HUES48 (cell line): ENCODE measurements around the gene XAB2.
"Not testable (repeated sequence)": the region's sequence is repeated elsewhere in the genome, so short reads cannot be mapped to it uniquely, and the experiment has no call there.

Experiments used
- H3K27ac ChIP-seq: one replicate; pipeline ENCODE4 v1.7.0; 2013; ENCODE audit warnings: low read depth, low read length, inconsistent platforms
- H3K27me3 ChIP-seq: 2 replicates; pipeline ENCODE4 v1.6.1; 2013; ENCODE audit warnings: mild to moderate bottlenecking, low read length; ENCODE audit not compliant: control insufficient read depth, insufficient read depth
- H3K36me3 ChIP-seq: 2 replicates; pipeline ENCODE4 v1.6.1; 2013; ENCODE audit warnings: low read length; ENCODE audit not compliant: control insufficient read depth, insufficient read depth
- H3K4me1 ChIP-seq: 2 replicates; pipeline ENCODE4 v1.6.1; 2013; ENCODE audit warnings: mild to moderate bottlenecking, low read length; ENCODE audit not compliant: control insufficient read depth, insufficient read depth
- H3K4me3 ChIP-seq: 2 replicates; pipeline ENCODE4 v1.5.1; 2013; ENCODE audit warnings: mild to moderate bottlenecking, low read depth, low read length
- H3K9ac ChIP-seq: 2 replicates; pipeline ENCODE4 v1.6.1; 2013; ENCODE audit warnings: mild to moderate bottlenecking, low read depth, low read length, moderate library complexity
- H3K9me3 ChIP-seq: 2 replicates; pipeline ENCODE4 v1.6.1; 2013; ENCODE audit warnings: low read length; ENCODE audit not compliant: control insufficient read depth, insufficient read depth

Gene XAB2

DNA sequence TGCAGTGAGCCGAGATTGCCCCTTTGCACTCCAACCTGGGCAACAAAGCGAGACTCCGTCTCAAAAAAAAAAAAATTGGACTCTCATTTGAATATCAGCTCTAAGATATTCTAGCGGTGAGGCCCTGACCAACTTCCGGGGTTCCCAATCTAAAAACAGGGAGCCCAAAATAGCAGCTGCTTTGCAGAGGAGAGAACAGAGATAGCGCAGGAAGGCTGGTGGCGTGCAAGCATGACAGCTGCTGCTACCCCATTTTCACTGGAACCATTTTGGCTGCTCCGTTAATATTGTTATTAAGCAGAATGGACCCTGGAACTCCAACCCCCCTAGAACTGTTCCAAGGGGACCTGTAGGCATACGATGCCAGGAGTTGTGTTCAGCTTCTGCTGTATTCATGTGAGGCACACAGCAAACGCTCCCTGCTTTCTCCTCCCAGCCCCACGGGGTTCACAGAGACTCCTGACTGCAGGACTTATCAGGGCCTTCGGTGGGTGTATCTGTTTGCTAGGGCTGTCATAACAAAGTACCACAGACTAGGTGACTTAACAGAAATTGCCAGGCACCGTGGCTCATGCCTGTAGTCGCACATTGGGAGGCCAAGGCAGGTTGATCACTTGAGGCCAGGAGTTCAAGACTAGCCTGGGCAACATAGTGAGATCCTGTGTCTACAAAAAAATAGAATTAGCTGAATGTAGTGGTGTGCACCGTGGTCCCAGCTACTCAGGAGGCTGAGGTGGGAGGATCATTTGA lies 19.1 kb upstream of the XAB2 start:
- H3K9ac ChIP-seq: no peak overlapping the region
- no peak overlapping the region for H3K27ac ChIP-seq
- no peaks in the 10 kb centered on the region for H3K36me3 ChIP-seq
- peaks cover 5% of the 10 kb centered on the region for H3K27me3 ChIP-seq
- H3K4me3 ChIP-seq: no peak overlapping the region
- H3K9me3 ChIP-seq: no peaks in the 10 kb centered on the region
- peaks cover 2% of the 10 kb centered on the region; the same call in 1 of the 2 replicates for H3K4me1 ChIP-seq

- Histone ChIP-seq H3K27ac (no peak overlapping the region), H3K36me3 (no peaks in the 10 kb centered on the region; the same call in 1 of the 2 replicates), H3K9ac (no peak overlapping the region), H3K4me3 (no peak overlapping the region), H3K27me3 (no peaks in the 10 kb centered on the region), H3K9me3 (no peaks in the 10 kb centered on the region), H3K4me1 (peaks cover under 1% of the 10 kb centered on the region; the same call in 1 of the 2 replicates)
These were observed 17.8 kb upstream of the XAB2 start for GRCh38 chr19:7647156-7647555.

GRCh38 chr19:7646426-7646700 lies 17.0 kb upstream of the XAB2 start:
- Histone ChIP-seq H3K27me3 (no peaks in the 10 kb centered on the region), H3K9me3 (no peaks in the 10 kb centered on the region), H3K36me3 (no peaks in the 10 kb centered on the region; the same call in 1 of the 2 replicates), H3K9ac (no peak overlapping the region), H3K27ac (no peak overlapping the region), H3K4me3 (no peak overlapping the region), H3K4me1 (no peaks in the 10 kb centered on the region)

DNA sequence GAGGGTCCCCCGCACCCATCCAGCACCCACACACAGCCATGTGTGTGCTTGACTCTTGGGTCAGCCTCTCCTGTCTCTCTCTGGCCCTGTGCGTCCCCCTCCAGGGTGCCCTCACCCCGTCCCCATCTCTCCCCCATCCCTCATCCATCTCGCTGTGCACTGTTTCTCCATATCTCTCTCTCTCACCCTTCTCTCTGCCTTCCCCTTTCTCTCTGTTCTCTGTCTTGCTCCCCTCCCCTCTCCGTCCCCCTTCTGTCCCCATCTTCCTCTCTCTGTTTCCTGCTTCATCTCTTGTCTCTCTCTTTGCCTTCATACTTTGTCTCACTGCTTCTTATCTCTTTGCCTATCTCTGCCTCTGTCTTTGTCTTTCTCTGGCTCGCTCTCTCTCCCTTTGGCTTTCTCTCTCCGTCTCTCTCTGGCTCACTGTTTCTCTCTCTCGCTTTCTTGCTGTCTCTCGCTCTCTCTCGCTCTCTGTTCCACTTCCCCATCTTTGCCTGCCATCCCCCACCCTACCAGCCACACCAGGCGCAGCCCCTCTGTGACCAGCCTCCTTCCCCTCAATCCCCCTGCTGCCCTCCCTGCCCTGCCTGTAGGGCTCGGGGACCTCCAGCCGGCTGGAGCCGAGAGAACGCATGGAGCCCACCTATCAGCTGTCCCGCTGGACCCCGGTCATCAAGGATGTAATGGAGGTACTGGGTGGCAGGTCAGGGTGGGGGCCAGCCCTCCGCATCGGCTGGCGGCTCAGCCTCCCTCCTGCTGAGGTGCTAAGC lies 16.5 kb upstream of the XAB2 start:
- H3K9ac ChIP-seq: no peak overlapping the region
- H3K4me1 ChIP-seq: no peaks in the 10 kb centered on the region
- H3K36me3 ChIP-seq: no peaks in the 10 kb centered on the region; the same call in 1 of the 2 replicates
- H3K27me3 ChIP-seq: no peaks in the 10 kb centered on the region
- H3K4me3 ChIP-seq: no peak overlapping the region
- H3K9me3 ChIP-seq: no peaks in the 10 kb centered on the region
- no peak overlapping the region for H3K27ac ChIP-seq

- Histone ChIP-seq H3K9me3 (no peaks in the 10 kb centered on the region), H3K36me3 (no peaks in the 10 kb centered on the region; the same call in 1 of the 2 replicates), H3K27me3 (no peaks in the 10 kb centered on the region), H3K27ac (no peak overlapping the region), H3K4me1 (no peaks in the 10 kb centered on the region), H3K9ac (no peak overlapping the region), H3K4me3 (no peak overlapping the region)
These were observed 15.8 kb upstream of the XAB2 start for GRCh38 chr19:7645163-7645562.

DNA sequence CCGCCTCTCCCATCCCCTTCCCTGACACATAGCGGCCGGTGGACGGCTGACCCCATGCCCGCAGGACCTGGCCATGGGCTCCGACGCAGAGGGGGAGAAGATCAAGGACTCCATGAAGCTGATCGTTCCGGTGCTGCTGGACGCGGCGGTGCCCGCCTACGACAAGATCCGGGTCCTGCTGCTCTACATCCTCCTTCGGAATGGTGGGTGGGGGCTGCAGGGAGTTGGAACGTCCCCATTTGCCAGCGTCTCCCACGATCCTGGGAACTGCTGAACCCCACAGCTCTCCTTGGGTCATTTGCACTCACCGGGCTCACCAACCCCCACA lies 15.2 kb upstream of the XAB2 start:
- peaks cover 3% of the 10 kb centered on the region for H3K36me3 ChIP-seq
- H3K9ac ChIP-seq: no peak overlapping the region
- H3K9me3 ChIP-seq: no peaks in the 10 kb centered on the region
- H3K27ac ChIP-seq: no peak overlapping the region
- no peaks in the 10 kb centered on the region for H3K27me3 ChIP-seq
- no peak overlapping the region for H3K4me3 ChIP-seq
- no peaks in the 10 kb centered on the region for H3K4me1 ChIP-seq

- not testable (repeated sequence) for H3K4me3 ChIP-seq, H3K9ac ChIP-seq, H3K27ac ChIP-seq, H3K4me1 ChIP-seq, H3K36me3 ChIP-seq, H3K9me3 ChIP-seq, H3K27me3 ChIP-seq
These were observed 14.5 kb upstream of the XAB2 start for GRCh38 chr19:7643629-7644549.

DNA sequence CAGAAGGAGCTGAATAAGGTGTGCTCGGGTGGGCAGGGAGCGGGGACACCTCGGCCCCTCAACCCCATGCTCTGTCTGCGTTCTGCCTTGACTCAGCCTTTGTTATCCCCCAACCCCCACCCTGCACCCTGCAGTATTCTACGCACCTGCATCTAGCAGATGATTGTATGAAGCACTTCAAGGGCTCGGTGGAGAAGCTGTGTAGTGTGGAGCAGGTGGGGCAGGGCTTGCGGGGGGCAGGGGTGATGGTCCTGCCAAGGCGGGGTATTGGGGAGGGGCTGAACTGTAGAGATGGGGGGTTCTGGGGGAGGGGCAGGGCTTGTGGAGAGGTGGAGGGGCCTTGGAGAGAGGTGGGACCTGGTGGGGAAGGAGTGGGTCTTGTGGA lies 13.7 kb upstream of the XAB2 start:
- H3K4me3 ChIP-seq: no peak overlapping the region
- peaks cover 3% of the 10 kb centered on the region for H3K36me3 ChIP-seq
- no peaks in the 10 kb centered on the region for H3K27me3 ChIP-seq
- H3K4me1 ChIP-seq: no peaks in the 10 kb centered on the region
- no peak overlapping the region for H3K27ac ChIP-seq
- no peaks in the 10 kb centered on the region for H3K9me3 ChIP-seq
- no peak overlapping the region for H3K9ac ChIP-seq

DNA sequence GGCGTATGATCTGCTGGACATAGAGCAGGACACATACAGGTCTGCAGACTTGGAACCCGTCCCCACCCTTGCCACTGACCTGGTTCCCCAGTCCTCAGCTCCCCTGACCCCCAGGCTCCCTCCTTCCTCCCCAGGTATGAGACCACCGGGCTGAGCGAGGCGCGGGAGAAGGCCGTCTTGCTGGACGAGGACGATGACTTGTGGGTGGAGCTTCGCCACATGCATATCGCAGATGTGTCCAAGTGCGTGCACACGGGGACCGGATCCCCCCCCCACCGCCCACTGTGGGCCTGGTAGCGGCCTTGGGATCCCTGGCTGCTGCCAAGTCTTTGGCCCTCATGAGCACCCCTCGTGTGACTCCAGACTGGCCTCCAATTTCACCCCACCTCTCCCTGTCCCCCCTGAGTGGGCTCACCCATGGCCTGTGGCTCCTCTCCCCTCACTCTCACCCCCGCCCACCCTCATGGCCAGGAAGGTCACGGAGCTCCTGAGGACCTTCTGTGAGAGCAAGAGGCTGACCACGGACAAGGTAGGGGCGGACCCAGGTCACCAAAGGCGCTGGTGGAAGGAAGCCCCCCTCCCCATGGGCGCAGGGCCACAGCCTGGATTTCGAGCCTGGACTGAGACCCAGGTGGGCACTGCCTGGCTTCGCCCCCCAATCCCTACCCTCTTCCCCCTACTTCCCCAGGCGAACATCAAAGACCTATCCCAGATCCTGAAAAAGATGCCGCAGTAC lies 13.1 kb upstream of the XAB2 start:
- Histone ChIP-seq H3K27ac (no peak overlapping the region), H3K27me3 (no peaks in the 10 kb centered on the region), H3K4me3 (no peak overlapping the region), H3K36me3 (peaks cover 3% of the 10 kb centered on the region), H3K9me3 (no peaks in the 10 kb centered on the region), H3K4me1 (no peaks in the 10 kb centered on the region), H3K9ac (no peak overlapping the region)

- H3K27me3 ChIP-seq: peaks cover 1% of the 10 kb centered on the region
- H3K4me3 ChIP-seq: no peak overlapping the region
- H3K9ac ChIP-seq: no peak overlapping the region
- no peaks in the 10 kb centered on the region for H3K4me1 ChIP-seq
- H3K9me3 ChIP-seq: no peaks in the 10 kb centered on the region
- H3K27ac ChIP-seq: no peak overlapping the region
- H3K36me3 ChIP-seq: peaks cover 3% of the 10 kb centered on the region
These were observed 12.2 kb upstream of the XAB2 start for GRCh38 chr19:7641290-7642276.
